ENCODE results near the gene PRKG1.

PRKG1 gene

GRCh38 chr10:51862149-51862548 lies 787.9 kb downstream of the PRKG1 start:
- no peak for DNase-seq (ENCODE audit: low read depth in 1 of 2, low spot score in 1 of 2)

GRCh38 chr10:51867956-51868355 lies 793.7 kb downstream of the PRKG1 start:
- DNase-seq (ENCODE audit: low read depth in 1 of 2, low spot score in 1 of 2), result no peak

GRCh38 chr10:51874131-51874530 lies 799.8 kb downstream of the PRKG1 start:
- no peak for DNase-seq (ENCODE audit: low read depth in 1 of 2, low spot score in 1 of 2)

GRCh38 chr10:51875610-51876009 lies 801.3 kb downstream of the PRKG1 start:
- DNase-seq (ENCODE audit: low read depth in 1 of 2, low spot score in 1 of 2), result no peak

GRCh38 chr10:51876503-51876902 lies 802.2 kb downstream of the PRKG1 start:
- no peak for DNase-seq (ENCODE audit: low read depth in 1 of 2, low spot score in 1 of 2)

GRCh38 chr10:51876979-51877378 lies 802.7 kb downstream of the PRKG1 start:
- no peak for DNase-seq (ENCODE audit: low read depth in 1 of 2, low spot score in 1 of 2)

- no peak for DNase-seq (ENCODE audit: low read depth in 1 of 2, low spot score in 1 of 2)
Measured at GRCh38 chr10:51877636-51878035, 803.3 kb downstream of the PRKG1 start.

- DNase-seq (ENCODE audit: low read depth in 1 of 2, low spot score in 1 of 2), result no peak
Measured at GRCh38 chr10:51878695-51879094, 804.4 kb downstream of the PRKG1 start.

- DNase-seq (ENCODE audit: low read depth in 1 of 2, low spot score in 1 of 2), result no peak
Measured at GRCh38 chr10:51879238-51879637, 805.0 kb downstream of the PRKG1 start.

GRCh38 chr10:51881213-51881612 lies 806.9 kb downstream of the PRKG1 start:
- no peak for DNase-seq (ENCODE audit: low read depth in 1 of 2, low spot score in 1 of 2)

GRCh38 chr10:51886438-51887068 lies 812.3 kb downstream of the PRKG1 start:
- DNase-seq (ENCODE audit: low read depth in 1 of 2, low spot score in 1 of 2), result no peak

- DNase-seq (ENCODE audit: low read depth in 1 of 2, low spot score in 1 of 2), result no peak
Measured at GRCh38 chr10:51888263-51888662, 814.0 kb downstream of the PRKG1 start.

GRCh38 chr10:51892313-51892712 lies 818.0 kb downstream of the PRKG1 start:
- no peak for DNase-seq (ENCODE audit: low read depth in 1 of 2, low spot score in 1 of 2)

- DNase-seq (ENCODE audit: low read depth in 1 of 2, low spot score in 1 of 2), result no peak
Measured at GRCh38 chr10:51892965-51893658, 818.8 kb downstream of the PRKG1 start.

- no peak for DNase-seq (ENCODE audit: low read depth in 1 of 2, low spot score in 1 of 2)
Measured at GRCh38 chr10:51894771-51895578, 820.7 kb downstream of the PRKG1 start.

- DNase-seq (ENCODE audit: low read depth in 1 of 2, low spot score in 1 of 2), result no peak
Measured at GRCh38 chr10:51896849-51897248, 822.6 kb downstream of the PRKG1 start.

GRCh38 chr10:51897560-51897959 lies 823.3 kb downstream of the PRKG1 start:
- no peak for DNase-seq (ENCODE audit: low read depth in 1 of 2, low spot score in 1 of 2)

GRCh38 chr10:51900180-51900579 lies 825.9 kb downstream of the PRKG1 start:
- no peak for DNase-seq (ENCODE audit: low read depth in 1 of 2, low spot score in 1 of 2)

- DNase-seq (ENCODE audit: low read depth in 1 of 2, low spot score in 1 of 2), result no peak
Measured at GRCh38 chr10:51903675-51904074, 829.4 kb downstream of the PRKG1 start.

- no peak for DNase-seq (ENCODE audit: low read depth in 1 of 2, low spot score in 1 of 2)
Measured at GRCh38 chr10:51905032-51905431, 830.7 kb downstream of the PRKG1 start.

- DNase-seq (ENCODE audit: low read depth in 1 of 2, low spot score in 1 of 2), result no peak
Measured at GRCh38 chr10:51907361-51907760, 833.1 kb downstream of the PRKG1 start.

- DNase-seq (ENCODE audit: low read depth in 1 of 2, low spot score in 1 of 2), result no peak
Measured at GRCh38 chr10:51910189-51910588, 835.9 kb downstream of the PRKG1 start.

Data from activated T-helper 1 cell treated with anti-CD3 and anti-CD28 coated beads, Interleukin-2, amount 50 U/mL, for 16 hours (primary cell).